ENCODE measurements around the gene DTWD1.

DNA sequence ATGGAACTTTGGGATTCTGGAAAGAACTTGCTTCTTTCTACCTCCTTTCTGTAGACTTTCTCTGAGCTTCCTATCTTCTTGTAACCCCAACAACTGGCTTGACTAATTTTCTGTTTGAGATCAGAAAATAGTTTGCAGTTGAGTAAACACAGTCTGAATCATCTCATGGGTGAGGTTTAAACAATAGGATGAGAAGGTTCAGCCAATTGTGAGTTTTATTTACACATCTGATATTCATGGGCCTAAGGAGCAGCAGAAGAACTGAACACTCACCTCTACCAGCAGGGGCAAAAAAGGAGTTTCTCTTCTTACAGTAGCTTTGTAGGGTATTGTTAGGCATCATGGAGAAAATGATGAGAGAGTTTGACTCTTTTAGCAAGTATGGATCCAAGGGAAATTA is 54.2 kb downstream of the DTWD1 start:
- TF ChIP-seq EZH2 (IDR thresholded peaks at IDR 0.05; ENCODE audit: borderline replicate concordance, low read depth, low read length, severe bottlenecking) (no peak), POLR2AphosphoS5 (IDR thresholded peaks at IDR 0.05; ENCODE audit: insufficient read depth, low read depth, low read length) (no peak)

All from endothelial cell of umbilical vein (primary cell).